Subcutaneous abdominal adipose tissue (tissue), 5 donors: ENCODE data around the gene STAM.

Source experiments
- H3K27ac ChIP-seq: one replicate; pipeline ENCODE4 v1.7.0; 2013; ENCODE audit warnings: low read depth, mild to moderate bottlenecking, inconsistent platforms, low read length, moderate library complexity
- H3K27me3 ChIP-seq, 5 donors: one replicate each; pipeline ENCODE4 v1.7.0; 2013; ENCODE audit warnings: low read length in 5 of 5, inconsistent platforms in 1 of 5; ENCODE audit not compliant: control insufficient read depth in 5 of 5, insufficient read depth in 4 of 5
- H3K36me3 ChIP-seq, 5 donors: one replicate each; pipeline ENCODE4 v1.7.0; 2013; ENCODE audit warnings: low read length in 5 of 5; ENCODE audit not compliant: control insufficient read depth in 5 of 5, insufficient read depth in 5 of 5
- H3K4me1 ChIP-seq, 5 donors: one replicate each; pipeline ENCODE4 v1.7.0; 2013; ENCODE audit warnings: low read length in 5 of 5, mild to moderate bottlenecking in 3 of 5, moderate library complexity in 1 of 5; ENCODE audit not compliant: control insufficient read depth in 5 of 5, insufficient read depth in 5 of 5
- H3K4me3 ChIP-seq, 5 donors: one replicate each; pipeline ENCODE4 v1.7.0; 2013; ENCODE audit warnings: low read length in 5 of 5, low read depth in 1 of 5
- H3K9ac ChIP-seq, 5 donors: one replicate each; pipeline ENCODE4 v1.7.0; 2013; ENCODE audit warnings: low read length in 5 of 5, mild to moderate bottlenecking in 4 of 5, moderate library complexity in 3 of 5
- H3K9me3 ChIP-seq, 5 donors: one replicate each; pipeline ENCODE4 v1.7.0; 2013; ENCODE audit warnings: low read length in 5 of 5; ENCODE audit not compliant: control insufficient read depth in 5 of 5
- donor health status: healthy.
- donor health status: healthy.
- donor health status: healthy.
- donor health status: healthy.
- donor health status: healthy.

Gene STAM

GRCh38 chr10:17685233-17685840, 41.4 kb downstream of the STAM start:
- Histone ChIP-seq H3K9ac (no peak overlapping the region), H3K27ac (no peak overlapping the region), H3K9me3 (no peaks in the 10 kb centered on the region), H3K36me3 (peaks cover 2 to 8% (median 5%) of the 10 kb centered on the region in 5 donors), H3K4me1 (peaks cover 0 to 3% (median 0%) of the 10 kb centered on the region in 5 donors), H3K27me3 (no peaks in the 10 kb centered on the region), H3K4me3 (no peak overlapping the region)

GRCh38 chr10:17687117-17687831, 43.3 kb downstream of the STAM start:
- no peak overlapping the region for H3K27ac ChIP-seq
- no peaks in the 10 kb centered on the region for H3K27me3 ChIP-seq
- H3K9ac ChIP-seq = no peak overlapping the region
- peaks cover 0 to 4% (median 0%) of the 10 kb centered on the region in 5 donors for H3K4me1 ChIP-seq
- peaks cover 2 to 11% (median 8%) of the 10 kb centered on the region in 5 donors for H3K36me3 ChIP-seq
- H3K9me3 ChIP-seq = no peaks in the 10 kb centered on the region
- H3K4me3 ChIP-seq = no peak overlapping the region

GRCh38 chr10:17689137-17689536, 45.2 kb downstream of the STAM start:
- peaks cover 0 to 3% (median 3%) of the 10 kb centered on the region in 5 donors for H3K4me1 ChIP-seq
- H3K27ac ChIP-seq = no peak overlapping the region
- H3K9ac ChIP-seq = no peak overlapping the region
- H3K9me3 ChIP-seq = no peaks in the 10 kb centered on the region
- peaks cover 5 to 23% (median 8%) of the 10 kb centered on the region in 5 donors for H3K36me3 ChIP-seq
- H3K27me3 ChIP-seq = no peaks in the 10 kb centered on the region
- H3K4me3 ChIP-seq = no peak overlapping the region

DNA sequence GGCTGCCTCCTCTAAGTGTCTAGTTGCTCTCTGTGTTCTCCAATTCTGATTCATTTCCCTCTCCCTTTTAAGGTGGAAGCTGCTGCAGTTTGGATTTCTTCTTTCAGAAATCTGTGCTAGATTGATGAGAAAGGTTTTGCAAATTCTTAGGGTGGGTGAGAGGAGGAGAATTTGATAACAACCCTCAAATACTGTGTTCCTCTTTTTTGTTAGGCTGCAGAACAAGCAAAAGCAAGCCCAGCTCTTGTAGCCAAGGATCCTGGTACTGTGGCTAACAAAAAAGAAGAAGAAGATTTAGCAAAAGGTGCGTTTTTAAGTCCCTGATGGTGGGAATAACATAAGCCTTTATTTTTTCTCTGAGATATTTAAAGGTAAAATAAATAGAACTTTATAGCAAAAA, 49.1 kb downstream of the STAM start:
- H3K36me3 ChIP-seq = peaks cover 10 to 35% (median 13%) of the 10 kb centered on the region in 5 donors
- no peak overlapping the region for H3K27ac ChIP-seq
- H3K27me3 ChIP-seq = no peaks in the 10 kb centered on the region
- no peaks in the 10 kb centered on the region for H3K9me3 ChIP-seq
- H3K9ac ChIP-seq = no peak overlapping the region
- no peak overlapping the region for H3K4me3 ChIP-seq
- H3K4me1 ChIP-seq = peaks cover 0 to 3% (median 3%) of the 10 kb centered on the region in 5 donors

DNA sequence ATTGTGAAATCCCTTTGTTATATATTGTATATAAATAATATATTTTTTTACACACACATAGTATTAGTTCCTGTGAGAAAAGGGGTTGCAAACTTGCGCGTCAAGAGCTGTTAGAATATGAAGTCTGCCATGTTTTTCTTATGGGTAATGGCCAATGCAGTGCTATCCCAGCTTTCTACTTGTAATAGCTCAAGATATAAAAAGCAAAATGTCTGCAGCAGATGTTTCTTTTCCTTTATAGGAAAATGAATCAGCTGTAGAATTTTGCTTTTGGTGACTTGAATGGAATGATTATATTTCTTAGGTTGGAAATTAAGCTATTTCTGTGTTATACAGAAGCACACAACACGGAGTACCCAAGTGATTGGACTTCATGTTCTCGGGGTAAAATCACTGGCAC, 54.7 kb downstream of the STAM start:
- Histone ChIP-seq H3K4me3 (no peak overlapping the region), H3K9ac (no peak overlapping the region), H3K36me3 (peaks cover 10 to 36% (median 11%) of the 10 kb centered on the region in 5 donors), H3K27ac (no peak overlapping the region), H3K9me3 (no peaks in the 10 kb centered on the region), H3K4me1 (no peaks in the 10 kb centered on the region), H3K27me3 (no peaks in the 10 kb centered on the region)

- Histone ChIP-seq H3K4me3 (no peak overlapping the region), H3K4me1 (no peaks in the 10 kb centered on the region), H3K27ac (no peak overlapping the region), H3K36me3 (peaks cover 18 to 37% (median 22%) of the 10 kb centered on the region in 5 donors), H3K27me3 (no peaks in the 10 kb centered on the region), H3K9me3 (no peaks in the 10 kb centered on the region), H3K9ac (no peak overlapping the region)
Measured at GRCh38 chr10:17701301-17701700, 57.4 kb downstream of the STAM start.

DNA sequence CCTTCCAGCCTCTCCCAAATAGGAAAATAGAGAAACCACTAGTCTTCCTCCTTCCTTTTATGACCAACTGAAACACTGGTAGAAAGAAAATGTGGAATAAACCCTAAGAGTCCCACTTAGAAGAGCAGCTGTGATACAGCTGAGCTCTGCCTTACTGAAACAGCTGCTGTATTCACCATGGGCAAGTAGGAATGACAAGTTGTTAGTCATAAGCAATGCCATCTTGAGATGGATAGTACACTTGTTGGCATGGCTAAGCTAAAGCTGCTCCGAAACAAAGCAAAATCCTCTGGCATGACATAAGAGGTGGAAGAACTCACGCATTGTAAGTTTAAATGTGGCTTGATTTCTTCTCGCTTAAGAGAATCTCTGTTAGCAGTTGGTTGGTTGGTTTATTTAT, 59.8 kb downstream of the STAM start:
- Histone ChIP-seq H3K36me3 (peaks cover 18 to 36% (median 29%) of the 10 kb centered on the region in 5 donors), H3K27ac (no peak overlapping the region), H3K9me3 (no peaks in the 10 kb centered on the region), H3K27me3 (no peaks in the 10 kb centered on the region), H3K4me3 (no peak overlapping the region), H3K4me1 (no peaks in the 10 kb centered on the region), H3K9ac (no peak overlapping the region)

GRCh38 chr10:17708821-17709220, 64.9 kb downstream of the STAM start:
- Histone ChIP-seq H3K9ac (no peak overlapping the region), H3K27me3 (no peaks in the 10 kb centered on the region), H3K27ac (no peak overlapping the region), H3K4me3 (no peak overlapping the region), H3K4me1 (peaks cover 0 to 7% (median 5%) of the 10 kb centered on the region in 5 donors), H3K9me3 (no peaks in the 10 kb centered on the region), H3K36me3 (peaks cover 37 to 67% (median 59%) of the 10 kb centered on the region in 5 donors)

DNA sequence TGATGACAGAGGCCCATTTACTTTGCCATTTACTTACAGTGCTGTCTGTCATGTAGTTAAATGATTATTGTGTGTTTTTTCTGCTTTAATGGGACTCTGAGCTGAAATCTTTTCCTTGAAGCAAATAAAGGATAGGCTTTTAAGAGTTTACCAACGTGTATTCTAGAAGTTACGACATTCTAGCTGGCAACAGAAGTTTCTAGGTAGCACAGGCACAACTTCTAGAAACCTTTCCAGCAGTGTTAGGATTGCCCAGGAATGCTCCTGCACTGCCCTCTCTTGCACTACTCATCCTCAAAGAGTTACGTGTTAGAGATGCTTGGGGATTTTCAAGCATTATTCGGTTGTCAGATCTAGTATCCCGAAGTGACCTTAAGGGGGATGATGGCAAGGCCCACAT, 65.5 kb downstream of the STAM start:
- Histone ChIP-seq H3K4me3 (no peak overlapping the region), H3K4me1 (peaks cover 0 to 7% (median 5%) of the 10 kb centered on the region in 5 donors), H3K36me3 (peaks cover 38 to 67% (median 64%) of the 10 kb centered on the region in 5 donors), H3K9ac (no peak overlapping the region), H3K9me3 (no peaks in the 10 kb centered on the region), H3K27ac (no peak overlapping the region), H3K27me3 (no peaks in the 10 kb centered on the region)

DNA sequence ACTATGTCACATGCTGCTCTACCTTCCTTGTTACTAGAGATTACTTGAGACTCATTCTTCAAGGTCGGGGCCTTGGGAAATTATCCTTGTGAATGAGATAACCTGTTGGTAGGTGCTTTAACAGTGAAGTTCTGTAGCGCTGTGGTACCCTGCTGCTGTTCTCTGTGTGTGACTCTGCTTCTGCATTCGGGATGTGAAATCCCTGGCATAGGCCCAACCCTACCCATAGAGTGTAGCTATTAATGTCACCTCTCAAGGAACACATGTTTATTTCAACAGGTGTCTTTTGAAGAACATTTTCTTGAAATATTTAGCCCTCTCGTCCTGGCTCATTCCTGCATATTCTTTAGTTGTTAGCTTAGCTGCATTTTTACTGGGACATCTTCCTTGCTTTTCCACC, 66.2 kb downstream of the STAM start:
- Histone ChIP-seq H3K4me3 (no peak overlapping the region), H3K9me3 (no peaks in the 10 kb centered on the region), H3K27me3 (no peaks in the 10 kb centered on the region), H3K4me1 (peaks cover 0 to 7% (median 5%) of the 10 kb centered on the region in 5 donors), H3K27ac (no peak overlapping the region), H3K9ac (peak overlapping the region in 1 of 5 donors; percentile 24), H3K36me3 (peaks cover 37 to 69% (median 64%) of the 10 kb centered on the region in 5 donors)
